ENCODE measurements around the gene GLCE. TPM values are rescaled to one million over a fixed set of nuclear protein-coding genes. Genes with fewer than 3 reads are reported as not detected.

The GLCE gene
- total and polyA plus RNA-seq, 10 of the 15 experiments (the other 5 are each of a cell fraction or from before 2014, with no cell fraction given) = 2.1 to 11.9 (median 2.9) TPM

GRCh38 chr15:69144530-69144929 lies 15.9 kb upstream of the GLCE start:
- FAIRE-seq (no peak), DNase-seq (ENCODE audit: low read depth, low spot score) (no peak), ATAC-seq (no peak)
- Histone ChIP-seq H2AFZ (ENCODE audit: control insufficient read depth, low read depth, low read length) (no peak overlapping the region), H3K36me3 (ENCODE audit: control insufficient read depth in 2 of 2, insufficient read depth in 2 of 2, low read length in 1 of 2) (no peaks in the 10 kb centered on the region), H3K9me3 (replicated peaks; ENCODE audit: control insufficient read depth, insufficient read depth, low read length) (no peaks in the 10 kb centered on the region), H3K4me1 (ENCODE audit: control insufficient read depth, insufficient read depth, low read length) (no peaks in the 10 kb centered on the region), H3K27ac (ENCODE audit: control insufficient read depth, insufficient read depth) (no peak overlapping the region), H3K4me2 (ENCODE audit: control insufficient read depth, insufficient read depth) (no peak overlapping the region), H3K4me3 (no peak overlapping the region), H3K9ac (ENCODE audit: control insufficient read depth, insufficient read depth, low read length) (no peak overlapping the region), H3K27me3 (replicated peaks in 1 of 2; ENCODE audit: control insufficient read depth in 2 of 2, insufficient read depth in 2 of 2, low read length in 1 of 2) (no peaks in the 10 kb centered on the region), H3K79me2 (ENCODE audit: control insufficient read depth, insufficient read depth, low read length) (no peaks in the 10 kb centered on the region), H4K20me1 (ENCODE audit: control insufficient read depth, insufficient read depth) (no peaks in the 10 kb centered on the region)
- POLR2A ChIA-PET = no interaction called here
- SMC1A ChIA-PET (ENCODE audit: uncharacterized antibody, unreplicated experiment) = no interaction called here
- no TSS peak for BruUV-seq (replicated peaks)
- RAD21 ChIA-PET (ENCODE audit: unreplicated experiment) = no interaction called here
- WGBS (ENCODE audit: insufficient coverage, insufficient replicate concordance, low lambda C conversion rate, missing lambda C conversion rate) = 4% methylated on average over 5 of the region's 5 CpGs
- intact Hi-C loops (cut with micrococcal nuclease; ENCODE audit: unreplicated experiment) = no loop called here
- TF ChIP-seq SMC3 (IDR thresholded peaks at IDR 0.05; ENCODE audit: borderline replicate concordance, low read length) = no peak
- CTCF ChIA-PET = no interaction called here
- in situ Hi-C loops (cut with MboI) = no loop called here

GRCh38 chr15:69145149-69145693 lies 15.2 kb upstream of the GLCE start:
- no peak overlapping the region for H3K9ac ChIP-seq (ENCODE audit: control insufficient read depth, insufficient read depth, low read length)
- ATAC-seq = no peak
- ChIA-PET SMC1A (ENCODE audit: uncharacterized antibody, unreplicated experiment) (interaction anchor here (1.6 kb wide), 1 partner anchor 10 kb away, joined by 3 read pairs; no protein-coding TSS in a partner anchor), POLR2A (no interaction called here), CTCF (interaction anchor here (1.1 to 1.3 kb wide), 2 partner anchors 10 to 11 kb away, joined by 3 read pairs; no protein-coding TSS in a partner anchor), RAD21 (ENCODE audit: unreplicated experiment) (no interaction called here)
- no peaks in the 10 kb centered on the region for H3K36me3 ChIP-seq (ENCODE audit: control insufficient read depth in 2 of 2, insufficient read depth in 2 of 2, low read length in 1 of 2)
- no peak overlapping the region for H3K27ac ChIP-seq (ENCODE audit: control insufficient read depth, insufficient read depth)
- WGBS (ENCODE audit: insufficient coverage, insufficient replicate concordance, low lambda C conversion rate, missing lambda C conversion rate) = 0% methylated on average over 1 of the region's 1 CpG
- no peak overlapping the region for H3K4me3 ChIP-seq
- H2AFZ ChIP-seq (ENCODE audit: control insufficient read depth, low read depth, low read length) = no peak overlapping the region
- BruUV-seq (replicated peaks) = no TSS peak
- no peak for DNase-seq (ENCODE audit: low read depth, low spot score)
- H3K79me2 ChIP-seq (ENCODE audit: control insufficient read depth, insufficient read depth, low read length) = no peaks in the 10 kb centered on the region
- H3K4me1 ChIP-seq (ENCODE audit: control insufficient read depth, insufficient read depth, low read length) = no peaks in the 10 kb centered on the region
- no peaks in the 10 kb centered on the region for H3K9me3 ChIP-seq (replicated peaks; ENCODE audit: control insufficient read depth, insufficient read depth, low read length)
- no peak overlapping the region for H3K4me2 ChIP-seq (ENCODE audit: control insufficient read depth, insufficient read depth)
- H4K20me1 ChIP-seq (ENCODE audit: control insufficient read depth, insufficient read depth) = no peaks in the 10 kb centered on the region
- H3K27me3 ChIP-seq (replicated peaks in 1 of 2; ENCODE audit: control insufficient read depth in 2 of 2, insufficient read depth in 2 of 2, low read length in 1 of 2) = peaks cover 0 to 3% of the 10 kb centered on the region in 2 experiments; a peak in 1 of 4 replicates
- in situ Hi-C loops (cut with MboI) = no loop called here
- intact Hi-C loops (cut with micrococcal nuclease; ENCODE audit: unreplicated experiment) = no loop called here
- FAIRE-seq = no peak
- no peak for TF ChIP-seq CBFB (IDR thresholded peaks at IDR 0.05; ENCODE audit: low read depth)
- TF ChIP-seq POLR2AphosphoS2 (IDR thresholded peaks at IDR 0.05; ENCODE audit: low read depth, low read length) = no peak
- no peak for TF ChIP-seq ZNF384 (IDR thresholded peaks at IDR 0.05; ENCODE audit: borderline replicate concordance, low read depth, low read length)
- TF ChIP-seq E4F1 (IDR thresholded peaks at IDR 0.05; ENCODE audit: borderline replicate concordance, partially characterized antibody) = no peak
- no peak for TF ChIP-seq ATF3 (IDR thresholded peaks at IDR 0.05; ENCODE audit: borderline replicate concordance, extremely low read depth, low read depth, low read length)
- TF ChIP-seq PKNOX1 (IDR thresholded peaks at IDR 0.05) = no peak
- TF ChIP-seq ETV6 (conservative IDR thresholded peaks at IDR 0.05 in 1 of 2, IDR thresholded peaks at IDR 0.05 in 1 of 2; ENCODE audit: borderline replicate concordance in 1 of 2, low read depth in 1 of 2) = no peak
- TF ChIP-seq SMC3 (IDR thresholded peaks at IDR 0.05; ENCODE audit: borderline replicate concordance, low read length) = no peak
- TF ChIP-seq TAF1 (IDR thresholded peaks at IDR 0.05; ENCODE audit: borderline replicate concordance, low read depth, low read length) = no peak
- TF ChIP-seq SPI1 (IDR thresholded peaks at IDR 0.05; ENCODE audit: borderline replicate concordance, insufficient read depth, low read depth, low read length) = no peak
- TF ChIP-seq BACH1 (IDR thresholded peaks at IDR 0.05; ENCODE audit: borderline replicate concordance) = no peak
- no peak for TF ChIP-seq ATF7 (IDR thresholded peaks at IDR 0.05; ENCODE audit: low read depth)
- no peak for TF ChIP-seq RUNX3 (IDR thresholded peaks at IDR 0.05; ENCODE audit: low read length)

All from GM12878 (cell line).